RWPE2 (cell line): ENCODE data around the gene TRIP13.

Source experiments
- ATAC-seq: fragments of 200-7000 bp; cut with Tn5 transposase; 3 replicates; pipeline ENCODE4 v1.9.1; 2021; ENCODE audit warnings: low read depth
- DNase-seq: peaks from one replicate; pipeline ENCODE4 v3.0.0-alpha.2; 2020; ENCODE audit warnings: low spot score
- H3K27ac ChIP-seq: fragments of 450-650 bp; 2 replicates; pipeline ENCODE4 v1.5.1; 2017; ENCODE audit warnings: mild to moderate bottlenecking; ENCODE audit not compliant: poor library complexity, severe bottlenecking
- H3K27me3 ChIP-seq: fragments of 250-450 bp; sonication (Bioruptor Pico); 2 replicates; pipeline ENCODE4 v1.5.1; 2021; ENCODE audit warnings: mild to moderate bottlenecking, moderate library complexity; ENCODE audit not compliant: insufficient read depth, poor library complexity, severe bottlenecking
- H3K36me3 ChIP-seq: fragments of 250-450 bp; sonication (Bioruptor Pico); 2 replicates; pipeline ENCODE4 v1.5.1; 2020; ENCODE audit warnings: low read depth, mild to moderate bottlenecking, moderate library complexity
- H3K4me1 ChIP-seq: fragments of 250-450 bp; sonication (Bioruptor Pico); 2 replicates; pipeline ENCODE4 v1.5.1; 2021; ENCODE audit warnings: mild to moderate bottlenecking, moderate library complexity; ENCODE audit not compliant: insufficient read depth, poor library complexity, severe bottlenecking
- H3K4me3 ChIP-seq: fragments of 250-450 bp; sonication (Bioruptor Pico); 2 replicates; pipeline ENCODE4 v1.5.1; 2021; ENCODE audit warnings: mild to moderate bottlenecking, moderate library complexity; ENCODE audit not compliant: severe bottlenecking
- H3K9me3 ChIP-seq: fragments of 250-450 bp; sonication (Bioruptor Pico); 2 replicates; pipeline ENCODE4 v1.5.1; 2021; ENCODE audit warnings: mild to moderate bottlenecking, moderate library complexity; ENCODE audit not compliant: severe bottlenecking
- TF ChIP-seq, protein P1 (sequence below): fragments of 450-650 bp; IDR thresholded peaks from one replicate; pipeline ENCODE4 v1.5.1; 2017; ENCODE audit warnings: mild to moderate bottlenecking, moderate library complexity; ENCODE audit not compliant: poor library complexity, severe bottlenecking

Gene TRIP13

DNA sequence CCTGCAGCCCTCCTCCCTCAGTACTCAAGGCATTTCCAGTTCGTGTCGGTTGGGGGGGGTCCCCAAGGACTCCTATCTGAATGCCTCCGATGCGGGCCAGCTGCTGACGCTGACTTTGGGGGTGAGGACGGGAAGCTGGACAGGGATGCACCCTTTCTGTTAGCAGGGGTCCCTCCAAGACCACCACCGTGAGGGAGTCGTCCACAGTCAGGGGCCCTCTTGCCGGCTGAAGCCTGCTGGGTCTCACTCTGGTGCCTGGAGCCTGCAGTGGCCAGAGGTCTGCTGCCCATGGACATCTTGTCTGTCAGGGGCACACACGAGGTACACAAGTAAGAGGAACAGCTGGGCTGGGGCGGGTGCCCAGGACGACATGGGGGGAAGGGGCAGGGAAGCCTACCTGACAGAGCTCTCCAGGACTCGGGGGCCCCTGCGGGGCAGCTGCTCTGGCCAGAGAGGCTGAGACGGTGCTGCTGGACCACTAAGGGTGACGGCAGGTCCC lies 32.8 kb upstream of the TRIP13 start:
- Histone ChIP-seq H3K9me3 (no peaks in the 10 kb centered on the region), H3K4me3 (no peak overlapping the region), H3K36me3 (peaks cover 17% of the 10 kb centered on the region), H3K27ac (no peak overlapping the region), H3K4me1 (peaks cover 8% of the 10 kb centered on the region), H3K27me3 (no peaks in the 10 kb centered on the region)
- ATAC-seq, result no peak
- TF ChIP-seq, protein P1, sequence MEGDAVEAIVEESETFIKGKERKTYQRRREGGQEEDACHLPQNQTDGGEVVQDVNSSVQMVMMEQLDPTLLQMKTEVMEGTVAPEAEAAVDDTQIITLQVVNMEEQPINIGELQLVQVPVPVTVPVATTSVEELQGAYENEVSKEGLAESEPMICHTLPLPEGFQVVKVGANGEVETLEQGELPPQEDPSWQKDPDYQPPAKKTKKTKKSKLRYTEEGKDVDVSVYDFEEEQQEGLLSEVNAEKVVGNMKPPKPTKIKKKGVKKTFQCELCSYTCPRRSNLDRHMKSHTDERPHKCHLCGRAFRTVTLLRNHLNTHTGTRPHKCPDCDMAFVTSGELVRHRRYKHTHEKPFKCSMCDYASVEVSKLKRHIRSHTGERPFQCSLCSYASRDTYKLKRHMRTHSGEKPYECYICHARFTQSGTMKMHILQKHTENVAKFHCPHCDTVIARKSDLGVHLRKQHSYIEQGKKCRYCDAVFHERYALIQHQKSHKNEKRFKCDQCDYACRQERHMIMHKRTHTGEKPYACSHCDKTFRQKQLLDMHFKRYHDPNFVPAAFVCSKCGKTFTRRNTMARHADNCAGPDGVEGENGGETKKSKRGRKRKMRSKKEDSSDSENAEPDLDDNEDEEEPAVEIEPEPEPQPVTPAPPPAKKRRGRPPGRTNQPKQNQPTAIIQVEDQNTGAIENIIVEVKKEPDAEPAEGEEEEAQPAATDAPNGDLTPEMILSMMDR, result no peak
- no peak for DNase-seq

DNA sequence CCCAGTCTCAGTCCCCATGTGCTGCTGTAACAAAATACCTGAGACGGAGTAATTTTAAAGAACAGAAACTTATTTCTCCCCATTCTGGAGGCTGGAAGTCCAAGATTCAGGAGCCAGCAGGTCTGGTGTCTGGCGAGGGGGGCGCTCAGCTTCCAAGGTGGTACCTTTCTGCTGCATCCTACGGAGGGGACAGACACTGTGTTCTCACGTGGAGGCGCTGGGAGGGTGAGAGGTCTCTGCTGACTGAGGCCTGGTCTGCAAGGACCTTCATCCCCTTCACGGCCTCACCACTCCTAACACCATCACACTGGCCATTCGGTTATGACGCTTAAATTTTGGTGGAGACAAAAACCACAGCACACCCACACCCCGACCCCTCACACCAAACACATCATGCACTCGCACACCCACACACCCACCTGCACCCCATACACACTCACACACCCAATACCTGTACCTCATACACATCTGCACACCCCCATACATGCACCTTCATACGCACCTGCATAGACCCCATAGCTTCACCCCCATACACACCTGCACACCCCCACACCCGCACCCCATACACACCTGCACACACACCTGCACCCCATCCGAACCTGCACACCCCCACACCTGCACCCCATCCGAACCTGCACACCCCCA lies 32.1 kb upstream of the TRIP13 start:
- no peaks in the 10 kb centered on the region for H3K9me3 ChIP-seq
- no peak overlapping the region for H3K4me3 ChIP-seq
- H3K4me1 ChIP-seq, result peaks cover 8% of the 10 kb centered on the region
- no peaks in the 10 kb centered on the region for H3K27me3 ChIP-seq
- H3K27ac ChIP-seq, result no peak overlapping the region
- TF ChIP-seq, protein P1, result no peak
- ATAC-seq (no peak), DNase-seq (no peak)
- peaks cover 25% of the 10 kb centered on the region for H3K36me3 ChIP-seq

DNA sequence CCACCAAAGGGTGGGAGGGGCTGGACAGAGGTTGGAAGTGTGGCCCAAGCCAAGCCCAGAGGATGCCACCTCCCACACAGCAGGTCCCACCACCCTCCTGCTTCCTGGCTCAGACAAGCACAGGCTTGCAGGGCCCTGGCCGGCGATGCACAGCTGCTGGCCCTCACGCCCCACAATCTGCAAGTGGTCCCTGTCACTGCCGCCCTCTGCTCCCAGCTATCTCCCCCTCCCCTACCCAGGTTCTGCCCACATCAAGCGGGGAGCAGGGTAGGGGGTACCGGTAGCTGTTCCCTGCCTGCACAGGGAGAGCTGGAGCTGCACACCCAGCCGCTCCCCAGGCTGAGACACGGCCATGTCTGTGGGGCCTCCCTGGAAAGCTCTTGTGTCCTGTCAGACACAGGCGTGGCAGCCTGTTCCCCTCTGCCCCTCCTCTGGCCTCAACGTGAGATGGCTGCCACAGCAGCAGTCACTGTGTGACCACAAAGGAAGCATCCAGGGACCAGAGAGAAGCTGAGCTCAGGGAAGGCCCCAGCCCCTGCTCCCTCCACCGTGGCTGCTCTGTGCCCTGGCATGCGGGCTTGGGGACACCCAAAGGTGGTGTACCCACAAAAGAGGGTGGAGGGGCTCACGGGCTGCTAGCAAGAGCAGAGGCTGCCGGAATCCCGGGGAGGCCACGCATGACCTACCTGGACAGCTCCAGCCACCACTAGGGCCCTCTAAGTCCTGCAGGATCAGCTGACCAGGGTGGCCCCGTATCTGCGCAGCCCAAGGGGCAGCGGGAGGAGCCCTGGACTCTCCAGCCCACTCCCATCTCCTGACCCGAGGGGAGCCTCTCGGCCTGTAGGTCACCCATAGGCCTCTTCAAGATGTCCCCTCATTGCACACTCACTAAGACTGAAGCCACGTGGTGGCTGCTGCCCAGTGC lies 31.0 kb upstream of the TRIP13 start:
- H3K4me1 ChIP-seq, result peaks cover 8% of the 10 kb centered on the region
- peaks cover 36% of the 10 kb centered on the region for H3K36me3 ChIP-seq
- TF ChIP-seq, protein P1, result no peak
- ATAC-seq, result peak; percentile 69
- H3K27ac ChIP-seq, result peak overlapping the region; percentile 1
- no peaks in the 10 kb centered on the region for H3K9me3 ChIP-seq
- H3K27me3 ChIP-seq, result no peaks in the 10 kb centered on the region
- H3K4me3 ChIP-seq, result no peak overlapping the region
- no peak for DNase-seq

DNA sequence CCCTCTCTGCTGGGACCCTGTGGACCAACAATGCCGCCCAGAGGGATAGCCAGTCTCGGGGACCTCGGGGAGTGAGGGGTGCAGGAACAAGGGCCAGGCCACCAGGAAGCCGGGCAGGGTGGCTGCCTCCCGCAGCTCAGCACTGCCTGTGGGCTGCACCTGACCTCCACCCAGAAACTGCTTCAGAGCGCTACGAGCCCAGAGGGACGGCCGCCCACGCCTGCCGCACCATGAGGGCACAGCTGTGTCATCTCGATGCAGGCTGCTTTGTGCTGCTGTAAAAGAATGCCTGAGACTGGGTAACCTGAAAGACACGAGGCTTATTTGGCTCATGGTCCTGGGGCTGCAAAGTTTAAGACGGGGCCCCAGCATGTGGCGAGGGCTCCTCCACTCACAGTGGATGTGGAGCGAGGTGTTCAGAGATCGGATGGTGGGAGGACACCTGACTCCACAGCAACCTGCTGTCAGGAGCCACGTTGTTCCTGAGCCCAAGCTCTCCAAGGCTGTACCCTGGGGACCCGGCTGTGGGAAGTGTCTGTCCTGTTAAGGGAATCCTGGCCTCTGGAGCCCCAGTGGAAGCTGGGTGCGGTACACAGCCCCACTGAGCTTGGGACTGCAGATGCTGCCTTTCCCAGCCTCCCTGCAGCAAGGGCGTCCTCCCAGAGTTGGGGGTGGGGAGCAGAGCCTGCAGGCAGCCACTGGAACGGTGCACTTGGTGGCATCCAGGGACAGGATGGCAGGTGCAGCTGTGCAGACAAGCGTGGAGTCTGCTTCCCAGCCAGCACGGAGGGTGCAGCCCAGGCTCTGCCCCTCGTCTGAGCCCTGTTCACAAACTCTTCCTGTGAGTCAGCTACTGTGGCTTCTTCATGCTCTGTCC lies 30.1 kb upstream of the TRIP13 start:
- TF ChIP-seq, protein P1, result no peak
- no peak overlapping the region for H3K27ac ChIP-seq
- no peaks in the 10 kb centered on the region for H3K27me3 ChIP-seq
- H3K4me1 ChIP-seq, result peaks cover 8% of the 10 kb centered on the region
- H3K9me3 ChIP-seq, result no peaks in the 10 kb centered on the region
- H3K4me3 ChIP-seq, result no peak overlapping the region
- peaks cover 45% of the 10 kb centered on the region for H3K36me3 ChIP-seq
- ATAC-seq (peak; percentile 24; the same call in 1 of the 3 replicates), DNase-seq (no peak)
